C4-2B (cell line): ENCODE data around the gene C8G.

Experiments
- ZFX ChIP-seq: fragments of 450-650 bp; IDR thresholded peaks from 2 replicates; pipeline ENCODE4 v1.6.1; 2017
- TF ChIP-seq, protein P1 (sequence below): fragments of 450-650 bp; conservative IDR thresholded peaks from 2 replicates; pipeline ENCODE4 v1.5.1; 2017; ENCODE audit warnings: mild to moderate bottlenecking

DNA sequence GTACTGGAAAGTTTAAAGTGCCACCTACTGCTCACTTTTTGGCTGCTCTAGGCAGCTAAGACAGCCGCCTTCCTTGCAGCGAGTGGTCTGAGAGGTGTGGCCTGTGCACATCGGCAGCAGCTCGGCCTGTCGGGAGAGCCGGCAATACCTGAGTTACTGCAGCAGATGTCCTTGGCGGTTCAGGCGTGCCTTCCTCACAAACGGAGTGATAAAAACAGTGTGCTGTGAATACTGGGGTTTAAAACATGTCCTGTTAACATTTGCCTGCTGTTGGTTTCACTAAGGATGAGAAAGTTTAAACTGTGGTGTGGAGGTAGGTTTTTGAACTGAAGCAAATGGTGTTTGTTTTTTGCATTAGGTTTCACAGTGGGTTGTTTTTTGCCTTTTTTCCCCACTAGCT, 45.8 kb upstream of the C8G start:
- TF ChIP-seq, protein P1, sequence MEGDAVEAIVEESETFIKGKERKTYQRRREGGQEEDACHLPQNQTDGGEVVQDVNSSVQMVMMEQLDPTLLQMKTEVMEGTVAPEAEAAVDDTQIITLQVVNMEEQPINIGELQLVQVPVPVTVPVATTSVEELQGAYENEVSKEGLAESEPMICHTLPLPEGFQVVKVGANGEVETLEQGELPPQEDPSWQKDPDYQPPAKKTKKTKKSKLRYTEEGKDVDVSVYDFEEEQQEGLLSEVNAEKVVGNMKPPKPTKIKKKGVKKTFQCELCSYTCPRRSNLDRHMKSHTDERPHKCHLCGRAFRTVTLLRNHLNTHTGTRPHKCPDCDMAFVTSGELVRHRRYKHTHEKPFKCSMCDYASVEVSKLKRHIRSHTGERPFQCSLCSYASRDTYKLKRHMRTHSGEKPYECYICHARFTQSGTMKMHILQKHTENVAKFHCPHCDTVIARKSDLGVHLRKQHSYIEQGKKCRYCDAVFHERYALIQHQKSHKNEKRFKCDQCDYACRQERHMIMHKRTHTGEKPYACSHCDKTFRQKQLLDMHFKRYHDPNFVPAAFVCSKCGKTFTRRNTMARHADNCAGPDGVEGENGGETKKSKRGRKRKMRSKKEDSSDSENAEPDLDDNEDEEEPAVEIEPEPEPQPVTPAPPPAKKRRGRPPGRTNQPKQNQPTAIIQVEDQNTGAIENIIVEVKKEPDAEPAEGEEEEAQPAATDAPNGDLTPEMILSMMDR, result no peak
- TF ChIP-seq ZFX, result no peak
